H9 (cell line): Measurements from ENCODE around the gene MINDY4. TPM values are rescaled to one million over a fixed set of nuclear protein-coding genes. Genes with fewer than 3 reads are reported as not detected.

Experiments
- DNase-seq: peaks from one replicate; pipeline ENCODE4 v3.0.0-alpha.2; 2017
- H2AFZ ChIP-seq: one replicate; pipeline ENCODE4 v1.6.1; 2013; ENCODE audit warnings: mild to moderate bottlenecking, low read length, control low read depth, moderate library complexity
- H2AK5ac ChIP-seq: 2 replicates; pipeline ENCODE4 v1.6.1; 2013; ENCODE audit warnings: low read length, control low read depth, mixed read lengths; ENCODE audit not compliant: insufficient read length
- H2BK120ac ChIP-seq: one replicate; pipeline ENCODE4 v1.6.1; 2013; ENCODE audit warnings: low read depth, mild to moderate bottlenecking, low read length, control low read depth, inconsistent platforms; ENCODE audit not compliant: poor library complexity, severe bottlenecking
- H2BK12ac ChIP-seq: 2 replicates; pipeline ENCODE4 v1.6.1; 2013; ENCODE audit warnings: low read length, control low read depth, mixed read lengths, low read depth; ENCODE audit not compliant: insufficient read length
- H2BK15ac ChIP-seq: 2 replicates; pipeline ENCODE4 v1.6.1; 2013; ENCODE audit warnings: low read depth, low read length, control low read depth
- H2BK20ac ChIP-seq: one replicate; pipeline ENCODE4 v1.6.1; 2013; ENCODE audit warnings: low read depth, mild to moderate bottlenecking, low read length, control low read depth, inconsistent platforms; ENCODE audit not compliant: poor library complexity, severe bottlenecking
- H2BK5ac ChIP-seq: 2 replicates; pipeline ENCODE4 v1.6.1; 2013; ENCODE audit warnings: low read length, control low read depth, mixed read lengths; ENCODE audit not compliant: insufficient read length
- H3K14ac ChIP-seq: 2 replicates; pipeline ENCODE4 v1.6.1; 2013; ENCODE audit warnings: low read length, control low read depth; ENCODE audit not compliant: insufficient read depth
- H3K18ac ChIP-seq: 2 replicates; pipeline ENCODE4 v1.6.1; 2013; ENCODE audit warnings: low read depth, mild to moderate bottlenecking, mixed read lengths, low read length, control low read depth; ENCODE audit not compliant: insufficient read length
- H3K23ac ChIP-seq: 2 replicates; pipeline ENCODE4 v1.6.1; 2013; ENCODE audit warnings: low read length, control low read depth, mixed read lengths, low read depth; ENCODE audit not compliant: insufficient read length
- H3K23me2 ChIP-seq: 2 replicates; pipeline ENCODE4 v1.6.1; 2013; ENCODE audit warnings: low read depth, mild to moderate bottlenecking, mixed read lengths, low read length, control low read depth; ENCODE audit not compliant: insufficient read length, poor library complexity, severe bottlenecking
- H3K27ac ChIP-seq: 2 replicates; pipeline ENCODE4 v1.5.1; 2013; ENCODE audit warnings: low read length, control low read depth, mixed read lengths, low read depth; ENCODE audit not compliant: insufficient read length
- H3K27me3 ChIP-seq: 2 replicates; pipeline ENCODE4 v1.6.1; 2013; ENCODE audit warnings: low read length, control low read depth, inconsistent platforms; ENCODE audit not compliant: insufficient read depth
- H3K4ac ChIP-seq: 2 replicates; pipeline ENCODE4 v1.6.1; 2013; ENCODE audit warnings: low read depth, mild to moderate bottlenecking, control low read depth, inconsistent platforms, low read length, moderate library complexity
- H3K4me1 ChIP-seq: 2 replicates; pipeline ENCODE4 v1.6.1; 2013; ENCODE audit warnings: low read length, control low read depth, inconsistent platforms; ENCODE audit not compliant: insufficient read depth
- H3K4me2 ChIP-seq: 2 replicates; pipeline ENCODE4 v1.6.1; 2013; ENCODE audit warnings: low read length, control low read depth, mixed read lengths; ENCODE audit not compliant: insufficient read length, insufficient read depth
- H3K56ac ChIP-seq: 2 replicates; pipeline ENCODE4 v1.6.1; 2013; ENCODE audit warnings: low read depth, mild to moderate bottlenecking, mixed read lengths, low read length, control low read depth; ENCODE audit not compliant: insufficient read length
- H3K79me1 ChIP-seq: 2 replicates; pipeline ENCODE4 v1.6.1; 2013; ENCODE audit warnings: low read depth, mild to moderate bottlenecking, moderate library complexity, low read length, control low read depth, inconsistent platforms; ENCODE audit not compliant: insufficient read depth, poor library complexity, severe bottlenecking
- H3K79me2 ChIP-seq: 2 replicates; pipeline ENCODE4 v1.6.1; 2013; ENCODE audit warnings: low read length, control low read depth, inconsistent platforms; ENCODE audit not compliant: insufficient read depth
- H3K9ac ChIP-seq: 2 replicates; pipeline ENCODE4 v1.6.1; 2013; ENCODE audit warnings: low read length, control low read depth, mixed read lengths; ENCODE audit not compliant: insufficient read length; ENCODE audit errors: extremely low read depth
- H3K9me3 ChIP-seq: one replicate; pipeline ENCODE4 v1.6.1; 2013; ENCODE audit warnings: low read depth, low read length, inconsistent platforms; ENCODE audit not compliant: control insufficient read depth
- H3T11ph ChIP-seq: one replicate; pipeline ENCODE4 v1.6.1; 2013; ENCODE audit warnings: mild to moderate bottlenecking, low read length, control low read depth, inconsistent platforms
- H4K20me1 ChIP-seq: one replicate; pipeline ENCODE4 v1.6.1; 2013; ENCODE audit not compliant: control insufficient read depth, insufficient read length, insufficient read depth
- H4K5ac ChIP-seq: 2 replicates; pipeline ENCODE4 v1.6.1; 2013; ENCODE audit warnings: low read depth, mild to moderate bottlenecking, mixed read lengths, low read length, control low read depth; ENCODE audit not compliant: insufficient read length
- H4K8ac ChIP-seq: replicated peaks from 2 replicates; pipeline ENCODE4 v1.6.1; 2013; ENCODE audit warnings: low read length, control low read depth, mixed read lengths, low read depth; ENCODE audit not compliant: insufficient read length
- H4K91ac ChIP-seq: 2 replicates; pipeline ENCODE4 v1.6.1; 2013; ENCODE audit warnings: low read depth, mild to moderate bottlenecking, moderate library complexity, mixed read lengths, low read length, control low read depth; ENCODE audit not compliant: insufficient read length
- H3K27ac Mint-ChIP-seq, 3 experiments: 2 replicates in 2 of 3; 3 replicates in 1 of 3; pipeline ENCODE4 v1.8.0; 2020 to 2021; ENCODE audit warnings: mixed read lengths in 3 of 3, mild to moderate bottlenecking in 1 of 3, moderate library complexity in 1 of 3
- H3K27me3 Mint-ChIP-seq: 2 replicates; pipeline ENCODE4 v1.8.0; 2021; ENCODE audit warnings: low read depth, mild to moderate bottlenecking, moderate library complexity, mixed read lengths
- H3K36me3 Mint-ChIP-seq, 3 experiments: 2 replicates in 2 of 3; 3 replicates in 1 of 3; pipeline ENCODE4 v1.8.0; 2020 to 2021; ENCODE audit warnings: low read depth in 3 of 3, mixed read lengths in 3 of 3; ENCODE audit not compliant: insufficient read depth in 1 of 3
- H3K4me1 Mint-ChIP-seq, 2 experiments: 2 replicates each; pipeline ENCODE4 v1.8.0; 2020; ENCODE audit warnings: mixed read lengths in 2 of 2
- H3K4me3 Mint-ChIP-seq, 2 experiments: 2 replicates in 1 of 2; 3 replicates in 1 of 2; pipeline ENCODE4 v1.8.0; 2020 to 2021; ENCODE audit warnings: mild to moderate bottlenecking in 2 of 2, mixed read lengths in 2 of 2, moderate library complexity in 1 of 2
- H3K9me3 Mint-ChIP-seq, 2 experiments: 2 replicates in 1 of 2; 3 replicates in 1 of 2; pipeline ENCODE4 v1.8.0; 2020; ENCODE audit warnings: mild to moderate bottlenecking in 2 of 2, mixed read lengths in 2 of 2, moderate library complexity in 1 of 2
- CTCF ChIP-seq: fragments of 200-600 bp; sonication (generic); conservative IDR thresholded peaks from 3 replicates; pipeline ENCODE4 v1.8.0; 2021; ENCODE audit warnings: antibody characterized with exemption, mild to moderate bottlenecking
- WGBS: extraction: QIAGEN DNeasy Blood & Tissue Kit; methylation state at CpG from one replicate; pipeline ENCODE4 v1.1.7; 2013; ENCODE audit warnings: missing lambda C conversion rate, low lambda C conversion rate, mixed read lengths; ENCODE audit not compliant: insufficient read length; ENCODE audit errors: extremely low coverage; 5-methylcytosine and 5-hydroxymethylcytosine counted together
- total RNA-seq: library from RNA; stranded (reverse); gene quantifications from 2 replicates; pipeline ENCODE4 v1.2.1, GENCODE V29; 2021

MINDY4 gene
- total RNA-seq, 1 experiment from 2014 or later, result 3.1 TPM

- H3K79me2 ChIP-seq, result no peaks in the 10 kb centered on the region
- no peak for TF ChIP-seq CTCF
- DNase-seq, result no peak
- H3K36me3 Mint-ChIP-seq, result no peaks in the 10 kb centered on the region; a peak in 1 of 7 replicates
- H3K14ac ChIP-seq, result no peak overlapping the region
- no peak overlapping the region for H2AK5ac ChIP-seq
- H3K18ac ChIP-seq, result no peak overlapping the region
- H3K23ac ChIP-seq, result no peak overlapping the region
- H3K4me1 Mint-ChIP-seq, result peaks cover 0 to 7% of the 10 kb centered on the region in 2 experiments; a peak in 2 of 4 replicates
- H3K23me2 ChIP-seq, result no peaks in the 10 kb centered on the region
- no peak overlapping the region for H3K9ac ChIP-seq
- no peak overlapping the region for H3K27ac Mint-ChIP-seq
- no peaks in the 10 kb centered on the region for H3K79me1 ChIP-seq
- no peak overlapping the region for H4K8ac ChIP-seq
- H3K4me1 ChIP-seq, result no peaks in the 10 kb centered on the region
- no peak overlapping the region for H3K27ac ChIP-seq
- H4K20me1 ChIP-seq, result no peaks in the 10 kb centered on the region
- no peak overlapping the region for H3K4ac ChIP-seq
- no peak overlapping the region for H2BK15ac ChIP-seq
- WGBS, result no CpG with 5 or more reads among the region's 2 CpGs
- no peaks in the 10 kb centered on the region for H3K9me3 Mint-ChIP-seq
- no peak overlapping the region for H2BK5ac ChIP-seq
- H3K27me3 Mint-ChIP-seq, result peaks cover 1% of the 10 kb centered on the region
- H3K56ac ChIP-seq, result no peak overlapping the region
- H4K5ac ChIP-seq, result no peak overlapping the region
- no peak overlapping the region for H3K4me3 Mint-ChIP-seq
- H2BK12ac ChIP-seq, result no peak overlapping the region
- no peaks in the 10 kb centered on the region for H3K27me3 ChIP-seq
- H3K9me3 ChIP-seq, result no peaks in the 10 kb centered on the region
- no peak overlapping the region for H4K91ac ChIP-seq
- H2BK20ac ChIP-seq, result no peak overlapping the region
- no peak overlapping the region for H3K4me2 ChIP-seq
- no peak overlapping the region for H2AFZ ChIP-seq
- H3T11ph ChIP-seq, result no peak overlapping the region
- no peak overlapping the region for H2BK120ac ChIP-seq
These were observed 130.6 kb downstream of the MINDY4 start for GRCh38 chr7:30901856-30902255.
